ENCODE data around the gene SEMA3F.

GRCh38 chr3:50236484-50237132 is 81.5 kb downstream of the SEMA3F start:
- TF ChIP-seq POLR2AphosphoS5 (IDR thresholded peaks at IDR 0.05; ENCODE audit: low read depth, low read length), result no peak
- TF ChIP-seq, protein P1, sequence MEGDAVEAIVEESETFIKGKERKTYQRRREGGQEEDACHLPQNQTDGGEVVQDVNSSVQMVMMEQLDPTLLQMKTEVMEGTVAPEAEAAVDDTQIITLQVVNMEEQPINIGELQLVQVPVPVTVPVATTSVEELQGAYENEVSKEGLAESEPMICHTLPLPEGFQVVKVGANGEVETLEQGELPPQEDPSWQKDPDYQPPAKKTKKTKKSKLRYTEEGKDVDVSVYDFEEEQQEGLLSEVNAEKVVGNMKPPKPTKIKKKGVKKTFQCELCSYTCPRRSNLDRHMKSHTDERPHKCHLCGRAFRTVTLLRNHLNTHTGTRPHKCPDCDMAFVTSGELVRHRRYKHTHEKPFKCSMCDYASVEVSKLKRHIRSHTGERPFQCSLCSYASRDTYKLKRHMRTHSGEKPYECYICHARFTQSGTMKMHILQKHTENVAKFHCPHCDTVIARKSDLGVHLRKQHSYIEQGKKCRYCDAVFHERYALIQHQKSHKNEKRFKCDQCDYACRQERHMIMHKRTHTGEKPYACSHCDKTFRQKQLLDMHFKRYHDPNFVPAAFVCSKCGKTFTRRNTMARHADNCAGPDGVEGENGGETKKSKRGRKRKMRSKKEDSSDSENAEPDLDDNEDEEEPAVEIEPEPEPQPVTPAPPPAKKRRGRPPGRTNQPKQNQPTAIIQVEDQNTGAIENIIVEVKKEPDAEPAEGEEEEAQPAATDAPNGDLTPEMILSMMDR (IDR thresholded peaks at IDR 0.05), result no peak
- no peak for TF ChIP-seq REST (IDR thresholded peaks at IDR 0.05; ENCODE audit: insufficient read depth in 1 of 2, low read depth in 2 of 2, low read length in 1 of 2)
